Kidney epithelial cell (primary cell): ENCODE data around the gene RSPH9. TPM values are rescaled to one million over a fixed set of nuclear protein-coding genes. Genes with fewer than 3 reads are reported as not detected.

Experiments used
- DNase-seq: peaks from one replicate; pipeline ENCODE4 v3.0.0-alpha.2; 2010; ENCODE audit warnings: low read depth
- H3K27me3 ChIP-seq: 2 replicates; pipeline ENCODE4 v1.6.0; 2011; ENCODE audit warnings: low read length; ENCODE audit not compliant: control insufficient read depth, insufficient read depth
- H3K36me3 ChIP-seq: 2 replicates; pipeline ENCODE4 v1.5.1; 2011; ENCODE audit warnings: low read length; ENCODE audit not compliant: control insufficient read depth, insufficient read depth
- H3K4me3 ChIP-seq: 2 replicates; pipeline ENCODE4 v1.5.1; 2011; ENCODE audit warnings: low read depth, mild to moderate bottlenecking, control low read depth, low read length
- total RNA-seq: library from RNA; depleted of rRNA; stranded (reverse); fragments of >200 nt; gene quantifications from 2 replicates; pipeline ENCODE4 v1.2.3, GENCODE V29; 2015
- TF ChIP-seq, protein P1 (sequence below): IDR thresholded peaks from 2 replicates; pipeline ENCODE4 v1.5.1; 2011; ENCODE audit warnings: mild to moderate bottlenecking, moderate library complexity, low read length, control low read depth, inconsistent platforms; ENCODE audit not compliant: insufficient read depth, poor library complexity, severe bottlenecking

The RSPH9 gene
- total RNA-seq, 1 donor from 2014 or later, result 0.08 TPM

GRCh38 chr6:43671801-43672690 lies 27.2 kb downstream of the RSPH9 start:
- TF ChIP-seq, protein P1, sequence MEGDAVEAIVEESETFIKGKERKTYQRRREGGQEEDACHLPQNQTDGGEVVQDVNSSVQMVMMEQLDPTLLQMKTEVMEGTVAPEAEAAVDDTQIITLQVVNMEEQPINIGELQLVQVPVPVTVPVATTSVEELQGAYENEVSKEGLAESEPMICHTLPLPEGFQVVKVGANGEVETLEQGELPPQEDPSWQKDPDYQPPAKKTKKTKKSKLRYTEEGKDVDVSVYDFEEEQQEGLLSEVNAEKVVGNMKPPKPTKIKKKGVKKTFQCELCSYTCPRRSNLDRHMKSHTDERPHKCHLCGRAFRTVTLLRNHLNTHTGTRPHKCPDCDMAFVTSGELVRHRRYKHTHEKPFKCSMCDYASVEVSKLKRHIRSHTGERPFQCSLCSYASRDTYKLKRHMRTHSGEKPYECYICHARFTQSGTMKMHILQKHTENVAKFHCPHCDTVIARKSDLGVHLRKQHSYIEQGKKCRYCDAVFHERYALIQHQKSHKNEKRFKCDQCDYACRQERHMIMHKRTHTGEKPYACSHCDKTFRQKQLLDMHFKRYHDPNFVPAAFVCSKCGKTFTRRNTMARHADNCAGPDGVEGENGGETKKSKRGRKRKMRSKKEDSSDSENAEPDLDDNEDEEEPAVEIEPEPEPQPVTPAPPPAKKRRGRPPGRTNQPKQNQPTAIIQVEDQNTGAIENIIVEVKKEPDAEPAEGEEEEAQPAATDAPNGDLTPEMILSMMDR, result no peak
- Histone ChIP-seq H3K36me3 (peaks cover 4% of the 10 kb centered on the region), H3K4me3 (no peak overlapping the region)

GRCh38 chr6:43673444-43674084 lies 28.7 kb downstream of the RSPH9 start:
- H3K36me3 ChIP-seq, result peaks cover 6% of the 10 kb centered on the region
- H3K4me3 ChIP-seq, result no peak overlapping the region
- no peaks in the 10 kb centered on the region for H3K27me3 ChIP-seq
- no peak for DNase-seq
- TF ChIP-seq, protein P1, result no peak

More at GRCh38 chr6:43671801-43672690, 27.2 kb downstream of the RSPH9 start:
- no peak for DNase-seq
- no peaks in the 10 kb centered on the region for H3K27me3 ChIP-seq

GRCh38 chr6:43674291-43674690 lies 29.5 kb downstream of the RSPH9 start:
- no peaks in the 10 kb centered on the region for H3K27me3 ChIP-seq
- H3K4me3 ChIP-seq, result no peak overlapping the region
- TF ChIP-seq, protein P1, result no peak
- DNase-seq, result no peak
- H3K36me3 ChIP-seq, result peaks cover 6% of the 10 kb centered on the region

DNA sequence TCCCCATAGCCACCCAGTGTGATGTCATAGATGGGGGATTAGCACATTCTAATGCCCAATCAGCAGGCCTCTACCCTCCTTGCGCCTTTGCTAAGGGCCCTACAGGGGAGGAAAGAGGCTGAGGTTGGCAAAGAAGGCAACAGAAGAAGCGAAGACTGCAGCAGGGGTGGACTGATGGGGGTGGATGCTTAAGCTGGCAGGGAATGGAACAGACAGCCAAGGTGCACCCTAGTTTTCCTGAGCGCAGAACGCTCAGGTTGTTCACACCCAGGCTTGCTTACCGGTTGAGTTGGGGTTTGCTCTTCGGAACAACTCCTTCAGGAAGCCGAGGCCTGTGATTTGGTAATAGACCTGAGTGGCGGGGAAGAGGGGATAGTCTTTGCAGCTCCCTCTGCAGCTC lies 30.1 kb downstream of the RSPH9 start:
- Histone ChIP-seq H3K36me3 (peaks cover 6% of the 10 kb centered on the region), H3K27me3 (no peaks in the 10 kb centered on the region), H3K4me3 (no peak overlapping the region)
- DNase-seq, result no peak
- TF ChIP-seq, protein P1, result no peak

- no peak overlapping the region for H3K4me3 ChIP-seq
Measured at GRCh38 chr6:43676962-43677606, 32.2 kb downstream of the RSPH9 start.

More at GRCh38 chr6:43676962-43677606, 32.2 kb downstream of the RSPH9 start:
- no peak for DNase-seq
- Histone ChIP-seq H3K36me3 (peaks cover 3% of the 10 kb centered on the region), H3K27me3 (no peaks in the 10 kb centered on the region)
- TF ChIP-seq, protein P1, result no peak
